Uterus (tissue), 2 donors: ENCODE results near the gene DAB2IP.

Experiments used
- CTCF ChIP-seq, 4 experiments: fragments of 200-600 bp in 2 of 4; fragments of 450-650 bp in 2 of 4; sonication (generic) in 2 of 4; IDR thresholded peaks; one replicate each; pipeline ENCODE4 v1.5.1; 2016 to 2019; ENCODE audit warnings: antibody characterized with exemption in 4 of 4, mild to moderate bottlenecking in 2 of 4, moderate library complexity in 1 of 4
- POLR2A ChIP-seq, 2 donors: fragments of 450-650 bp; IDR thresholded peaks; one replicate each; pipeline ENCODE4 v1.6.1; 2016; ENCODE audit warnings: antibody characterized with exemption in 2 of 2, mild to moderate bottlenecking in 1 of 2, moderate library complexity in 1 of 2

- TF ChIP-seq CTCF (IDR thresholded peaks at IDR 0.05) (no peak), POLR2A (IDR thresholded peaks at IDR 0.05) (no peak)
Measured at GRCh38 chr9:121784731-121785411, 133.4 kb downstream of the DAB2IP start.
